ENCODE measurements around the gene TERF2IP.

The TERF2IP gene

GRCh38 chr16:75615619-75616018 is 32.0 kb upstream of the TERF2IP start:
- Mint-ChIP-seq H3K4me1 (peaks cover under 1% of the 10 kb centered on the region), H3K9me3 (no peaks in the 10 kb centered on the region), H3K36me3 (ENCODE audit: low read depth) (peaks cover 68% of the 10 kb centered on the region), H3K27ac (no peak overlapping the region), H3K27me3 (ENCODE audit: low read depth) (no peaks in the 10 kb centered on the region), H3K4me3 (no peak overlapping the region)
- TF ChIP-seq, protein P1, sequence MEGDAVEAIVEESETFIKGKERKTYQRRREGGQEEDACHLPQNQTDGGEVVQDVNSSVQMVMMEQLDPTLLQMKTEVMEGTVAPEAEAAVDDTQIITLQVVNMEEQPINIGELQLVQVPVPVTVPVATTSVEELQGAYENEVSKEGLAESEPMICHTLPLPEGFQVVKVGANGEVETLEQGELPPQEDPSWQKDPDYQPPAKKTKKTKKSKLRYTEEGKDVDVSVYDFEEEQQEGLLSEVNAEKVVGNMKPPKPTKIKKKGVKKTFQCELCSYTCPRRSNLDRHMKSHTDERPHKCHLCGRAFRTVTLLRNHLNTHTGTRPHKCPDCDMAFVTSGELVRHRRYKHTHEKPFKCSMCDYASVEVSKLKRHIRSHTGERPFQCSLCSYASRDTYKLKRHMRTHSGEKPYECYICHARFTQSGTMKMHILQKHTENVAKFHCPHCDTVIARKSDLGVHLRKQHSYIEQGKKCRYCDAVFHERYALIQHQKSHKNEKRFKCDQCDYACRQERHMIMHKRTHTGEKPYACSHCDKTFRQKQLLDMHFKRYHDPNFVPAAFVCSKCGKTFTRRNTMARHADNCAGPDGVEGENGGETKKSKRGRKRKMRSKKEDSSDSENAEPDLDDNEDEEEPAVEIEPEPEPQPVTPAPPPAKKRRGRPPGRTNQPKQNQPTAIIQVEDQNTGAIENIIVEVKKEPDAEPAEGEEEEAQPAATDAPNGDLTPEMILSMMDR (IDR thresholded peaks at IDR 0.05; ENCODE audit: unreplicated experiment in 3 of 3) = no peak

GRCh38 chr16:75616521-75617010 is 31.0 kb upstream of the TERF2IP start:
- Mint-ChIP-seq H3K27me3 (ENCODE audit: low read depth) (no peaks in the 10 kb centered on the region), H3K4me3 (no peak overlapping the region), H3K9me3 (no peaks in the 10 kb centered on the region), H3K36me3 (ENCODE audit: low read depth) (peaks cover 72% of the 10 kb centered on the region), H3K27ac (no peak overlapping the region), H3K4me1 (peaks cover 10% of the 10 kb centered on the region)
- TF ChIP-seq, protein P1 (IDR thresholded peaks at IDR 0.05; ENCODE audit: unreplicated experiment in 3 of 3) = no peak

- TF ChIP-seq, protein P1 (IDR thresholded peaks at IDR 0.05; ENCODE audit: unreplicated experiment in 3 of 3) = no peak
- Mint-ChIP-seq H3K9me3 (no peaks in the 10 kb centered on the region), H3K4me3 (no peak overlapping the region), H3K27me3 (ENCODE audit: low read depth) (no peaks in the 10 kb centered on the region), H3K4me1 (peaks cover 13% of the 10 kb centered on the region), H3K27ac (no peak overlapping the region), H3K36me3 (ENCODE audit: low read depth) (peaks cover 70% of the 10 kb centered on the region)
Observed at GRCh38 chr16:75617121-75617520, 30.5 kb upstream of the TERF2IP start.

GRCh38 chr16:75618780-75619179 is 28.8 kb upstream of the TERF2IP start:
- H3K4me1 Mint-ChIP-seq = peaks cover 18% of the 10 kb centered on the region
- TF ChIP-seq, protein P1 (IDR thresholded peaks at IDR 0.05; ENCODE audit: unreplicated experiment in 3 of 3) = no peak
- no peaks in the 10 kb centered on the region for H3K9me3 Mint-ChIP-seq
- no peaks in the 10 kb centered on the region for H3K27me3 Mint-ChIP-seq (ENCODE audit: low read depth)
- no peak overlapping the region for H3K4me3 Mint-ChIP-seq
- peaks cover 57% of the 10 kb centered on the region for H3K36me3 Mint-ChIP-seq (ENCODE audit: low read depth)
- no peak overlapping the region for H3K27ac Mint-ChIP-seq

- H3K4me1 Mint-ChIP-seq = peaks cover 18% of the 10 kb centered on the region
Observed at GRCh38 chr16:75620326-75621169, 27.0 kb upstream of the TERF2IP start.

More at GRCh38 chr16:75620326-75621169, 27.0 kb upstream of the TERF2IP start:
- Mint-ChIP-seq H3K4me3 (peak overlapping the region; percentile 96 to 98 (median 97)), H3K27ac (peak overlapping the region in 2 of 3 experiments; percentile 6 to 10), H3K36me3 (ENCODE audit: low read depth) (peaks cover 42% of the 10 kb centered on the region), H3K27me3 (ENCODE audit: low read depth) (no peaks in the 10 kb centered on the region), H3K9me3 (no peaks in the 10 kb centered on the region)
- TF ChIP-seq, protein P1 (IDR thresholded peaks at IDR 0.05; ENCODE audit: unreplicated experiment in 3 of 3) = no peak

Data from nephron (organoid).